Stimulated activated CD8-positive, alpha-beta memory T cell treated with anti-CD3 and anti-CD28 coated beads, Interleukin-4, amount 100 ng/mL, for 48 hours (primary cell): ENCODE data around the gene MRPL18.

Experiments
- DNase-seq: peaks from one replicate; pipeline ENCODE4 v3.0.0-alpha.2; 2020

Gene MRPL18

DNA sequence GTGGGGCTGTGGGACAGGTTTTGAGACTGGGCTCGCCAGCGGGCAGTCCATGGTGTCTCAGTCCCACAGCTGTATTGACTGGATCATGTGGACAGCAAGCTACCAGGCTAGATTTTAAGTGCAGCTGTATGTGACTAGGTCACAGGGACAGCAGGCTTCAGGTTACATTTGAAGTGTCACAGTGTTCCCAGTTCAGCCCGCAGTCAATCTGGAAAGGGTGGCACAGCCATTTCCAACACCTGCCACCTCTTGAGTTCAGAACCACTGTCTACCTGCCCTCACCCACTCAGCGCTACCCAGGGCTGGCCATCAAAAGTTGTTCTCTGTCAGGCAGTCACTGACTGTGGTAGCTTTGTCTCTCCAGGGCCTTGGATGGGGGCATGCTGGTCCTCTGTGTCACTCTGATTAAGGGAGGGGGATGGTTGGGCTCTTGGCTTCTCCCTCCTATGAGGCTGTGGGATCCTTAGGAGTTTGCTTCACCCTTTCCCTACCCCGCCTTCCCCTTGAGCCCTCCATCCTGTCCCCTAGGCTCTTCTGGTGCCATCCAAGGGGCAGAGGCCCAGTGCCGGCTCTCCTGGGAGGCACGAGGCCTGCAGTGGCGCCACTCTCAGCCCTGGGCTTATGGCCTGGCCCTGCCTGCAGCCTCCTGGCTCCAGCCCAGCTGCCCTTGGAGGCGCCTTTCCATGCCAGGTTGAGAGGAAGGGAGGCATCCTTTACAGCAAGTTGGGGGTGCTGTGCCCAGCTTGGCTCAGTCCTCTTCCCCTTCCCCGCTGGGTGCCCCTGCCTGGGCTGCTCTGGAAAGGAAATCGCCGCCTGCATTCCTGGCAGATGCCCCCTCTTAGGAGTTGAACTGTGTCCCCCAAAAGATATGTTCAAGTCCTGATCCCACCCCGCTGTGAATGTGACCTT lies 54.7 kb downstream of the MRPL18 start:
- DNase-seq = no peak
